GM18870 (cell line): ENCODE data around the gene DENND1A.
"Not testable (repeated sequence)": the region's sequence is repeated elsewhere in the genome, so short reads cannot be mapped to it uniquely, and the experiment has no call there.

Experiments
- ATAC-seq: cut with Tn5 transposase; IDR thresholded peaks from one replicate; pipeline ENCODE4 v1.9.1; 2021; ENCODE audit warnings: moderate library complexity; ENCODE audit not compliant: unreplicated experiment

The DENND1A gene

GRCh38 chr9:123402981-123403509 lies 526.9 kb downstream of the DENND1A start:
- no peak for ATAC-seq

DNA sequence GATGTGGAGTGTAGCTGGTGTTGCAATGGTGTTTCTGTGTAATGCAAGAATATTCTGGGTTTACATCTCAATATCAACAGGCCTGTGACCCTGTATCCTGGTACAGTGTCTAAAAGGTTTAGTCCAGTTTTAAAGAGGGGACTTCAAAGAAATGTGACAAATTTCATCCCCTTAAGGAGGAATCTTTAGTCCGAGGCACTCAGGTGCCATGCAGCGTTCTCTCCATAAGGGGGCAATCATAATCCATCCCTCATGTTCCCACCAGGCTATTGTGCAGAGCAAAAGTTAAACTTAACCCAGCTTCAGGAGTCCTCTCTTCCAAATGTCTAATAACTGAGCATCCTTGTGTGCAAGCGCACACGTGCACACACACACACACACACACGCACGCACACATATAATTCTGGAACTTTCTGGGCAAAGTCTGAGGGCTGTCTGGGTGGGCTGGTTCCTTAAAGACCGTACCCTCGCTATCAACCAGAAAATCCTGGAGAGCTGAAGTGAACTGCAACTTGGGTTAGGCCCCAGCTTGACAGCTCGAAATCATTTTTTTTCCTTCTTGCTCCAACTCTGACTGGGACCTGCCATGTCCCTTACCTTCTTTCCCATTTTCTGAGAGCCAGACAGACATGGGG lies 527.9 kb downstream of the DENND1A start:
- no peak for ATAC-seq

GRCh38 chr9:123400926-123401503 lies 528.9 kb downstream of the DENND1A start:
- no peak for ATAC-seq

DNA sequence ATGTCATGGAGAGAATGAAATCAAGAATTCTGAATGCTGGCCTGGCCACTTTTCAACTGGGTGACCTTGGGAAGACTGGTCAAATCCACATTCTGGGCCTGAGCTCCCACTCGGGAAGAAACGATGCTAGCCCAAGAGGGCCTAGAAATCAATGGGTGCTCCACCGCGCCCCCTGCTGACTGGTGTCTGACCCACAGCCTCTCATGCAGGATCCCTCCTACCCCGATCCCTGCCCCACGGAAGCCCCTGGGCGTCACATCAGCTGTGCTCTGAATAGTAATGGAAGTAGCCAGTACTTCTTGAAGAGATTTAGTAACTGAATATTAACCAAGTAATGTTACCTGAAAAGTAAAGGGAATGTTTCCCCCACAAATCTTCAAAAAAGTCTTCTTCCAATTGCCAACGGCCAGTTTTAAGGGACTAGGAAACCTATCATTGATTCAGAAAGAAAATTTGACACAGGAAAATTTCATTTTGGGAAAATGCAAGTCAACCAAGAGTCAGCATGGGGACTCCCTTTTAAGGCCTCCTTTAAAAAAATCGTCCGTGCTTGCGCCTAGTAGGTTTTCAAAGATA lies 530.0 kb downstream of the DENND1A start:
- ATAC-seq = no peak

DNA sequence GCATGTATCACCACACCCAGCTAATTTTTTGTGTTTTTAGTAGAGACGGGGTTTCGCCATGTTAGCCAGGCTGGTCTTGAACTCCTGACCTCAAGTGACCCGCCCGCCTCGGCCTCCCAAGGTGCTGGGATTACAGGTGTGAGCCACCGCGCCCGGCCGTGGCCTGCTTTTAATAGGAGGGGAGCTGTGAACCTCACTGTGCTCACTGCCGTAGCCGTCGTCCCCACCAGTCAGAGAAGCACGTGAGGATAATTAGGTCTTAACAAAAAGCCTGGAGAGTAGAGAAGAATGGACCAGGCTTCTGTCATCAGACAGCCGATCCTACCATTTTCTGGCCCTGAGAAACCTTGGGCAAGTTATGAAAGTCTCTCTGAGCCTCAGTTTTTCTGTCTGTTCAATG lies 531.0 kb downstream of the DENND1A start:
- not testable (repeated sequence) for ATAC-seq

DNA sequence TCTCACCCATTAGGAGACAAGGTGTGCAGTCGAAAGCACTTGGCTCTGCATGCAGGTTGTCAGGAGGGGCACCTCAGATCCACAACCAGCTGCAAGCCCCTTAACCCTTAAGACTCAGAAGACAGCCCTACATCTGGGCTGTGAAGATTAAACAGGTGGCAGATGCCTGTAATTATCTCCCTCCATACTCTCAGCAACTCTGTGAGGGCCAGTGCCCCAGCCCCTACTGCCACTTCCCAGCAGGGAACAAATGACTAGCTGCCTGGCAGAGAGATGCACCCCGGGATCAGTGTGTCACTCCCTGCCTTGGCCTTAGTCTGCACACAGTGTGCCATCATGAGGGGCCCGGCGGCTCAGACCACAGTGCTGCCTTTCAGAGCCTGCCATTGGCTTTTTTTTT lies 532.0 kb downstream of the DENND1A start:
- ATAC-seq = no peak

DNA sequence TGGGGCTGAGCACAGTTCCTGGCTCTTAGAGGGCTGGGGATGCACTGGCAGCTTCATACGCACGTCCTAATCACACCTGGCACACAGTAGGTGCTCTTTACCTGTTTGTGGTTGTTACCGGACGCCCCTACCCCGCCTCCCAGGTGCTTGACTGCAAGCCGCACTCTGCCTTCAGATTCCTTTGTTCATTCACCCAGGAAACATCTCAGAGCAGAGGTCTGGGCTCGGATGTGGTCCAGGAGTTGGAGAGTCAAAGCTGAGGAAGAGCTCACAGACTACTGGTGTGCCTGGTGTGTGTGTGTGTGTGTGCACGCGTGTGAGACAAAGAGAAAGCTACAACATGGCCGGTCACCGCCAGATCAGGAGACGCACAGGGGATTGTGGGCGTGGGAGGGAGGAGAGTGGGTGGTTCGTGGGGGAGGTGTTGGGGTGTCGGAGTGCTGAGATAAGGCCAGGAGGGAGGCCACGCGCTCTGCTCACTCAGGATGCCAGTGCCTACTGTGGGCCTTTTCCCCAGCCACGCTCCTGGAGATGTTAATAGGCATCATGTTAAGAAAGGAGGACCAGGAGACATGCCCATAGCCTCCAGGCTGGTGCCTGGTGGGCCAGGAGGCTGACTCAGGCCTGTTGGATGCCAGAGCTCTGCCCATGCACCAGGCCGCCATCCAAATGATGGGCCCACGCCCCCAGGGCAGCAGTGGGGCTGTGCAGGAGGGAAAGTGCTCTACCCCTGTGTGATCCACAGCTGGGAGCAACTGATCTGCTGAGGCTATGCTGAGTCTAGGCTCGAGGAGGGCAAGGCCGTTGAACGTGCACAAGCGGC lies 534.0 kb downstream of the DENND1A start:
- no peak for ATAC-seq

GRCh38 chr9:123395276-123395688 lies 534.6 kb downstream of the DENND1A start:
- ATAC-seq = no peak

GRCh38 chr9:123394291-123395235 lies 535.4 kb downstream of the DENND1A start:
- no peak for ATAC-seq

- ATAC-seq = no peak
Observed at GRCh38 chr9:123392802-123393201, 537.1 kb downstream of the DENND1A start.

DNA sequence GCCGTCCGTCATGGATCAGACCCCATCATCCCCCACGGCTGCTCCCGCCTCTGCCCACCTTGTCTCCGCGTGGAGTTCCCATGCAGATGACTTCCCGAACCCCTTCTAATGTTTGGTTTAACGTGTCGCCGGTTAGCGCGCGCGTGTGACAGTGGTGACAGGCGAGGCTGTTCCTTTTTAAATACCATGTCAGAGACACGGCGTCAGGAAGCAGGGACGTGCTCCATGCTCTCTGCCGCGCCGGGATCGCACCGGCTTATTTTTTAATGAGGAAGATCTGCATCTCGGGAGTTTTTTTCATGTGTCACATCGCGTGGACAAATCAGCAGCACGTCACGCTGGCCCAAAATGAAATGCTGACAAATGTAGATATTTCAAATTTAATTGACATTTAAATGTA lies 538.0 kb downstream of the DENND1A start:
- no peak for ATAC-seq

DNA sequence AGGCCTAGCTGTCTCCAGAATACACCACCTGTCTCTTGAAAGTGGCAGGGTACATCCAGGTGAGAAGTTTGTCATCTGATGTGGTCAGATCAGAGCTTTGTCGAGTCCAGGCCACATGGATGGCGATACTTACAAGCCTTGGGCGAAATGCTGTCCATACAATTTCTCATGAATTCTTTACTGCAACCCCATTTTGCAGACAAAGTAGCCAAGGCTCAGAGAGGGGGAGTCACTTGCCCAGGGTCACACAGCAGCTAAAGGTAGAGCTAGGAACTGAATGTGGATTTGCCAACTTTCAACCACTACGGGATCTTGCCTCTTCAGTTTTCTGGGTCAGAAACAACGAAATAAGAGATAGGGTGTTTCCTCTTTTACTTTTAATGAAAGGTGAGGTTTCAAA lies 538.7 kb downstream of the DENND1A start:
- no peak for ATAC-seq

- no peak for ATAC-seq
Observed at GRCh38 chr9:123390337-123391135, 539.4 kb downstream of the DENND1A start.

DNA sequence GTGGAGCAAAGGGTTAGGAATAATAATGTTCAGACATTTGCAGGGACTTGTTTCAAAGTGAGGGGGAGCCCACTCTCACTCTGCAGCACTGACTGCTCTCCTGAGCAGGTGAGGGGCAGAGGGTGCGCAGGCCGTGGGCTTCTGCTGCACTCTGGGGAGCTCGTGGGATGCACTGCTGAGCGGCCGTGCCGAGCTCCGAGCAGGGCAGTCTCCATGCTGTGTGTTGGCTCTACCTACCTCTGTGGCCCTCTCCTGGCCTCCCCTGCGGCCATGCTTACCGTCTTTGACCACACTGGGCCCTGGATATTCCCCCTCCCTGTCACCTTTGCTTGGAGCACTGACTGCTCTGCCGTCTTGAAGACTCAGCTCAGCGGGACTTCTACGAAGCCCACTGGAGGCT lies 540.2 kb downstream of the DENND1A start:
- no peak for ATAC-seq

GRCh38 chr9:123389070-123389469 lies 540.9 kb downstream of the DENND1A start:
- ATAC-seq = no peak

DNA sequence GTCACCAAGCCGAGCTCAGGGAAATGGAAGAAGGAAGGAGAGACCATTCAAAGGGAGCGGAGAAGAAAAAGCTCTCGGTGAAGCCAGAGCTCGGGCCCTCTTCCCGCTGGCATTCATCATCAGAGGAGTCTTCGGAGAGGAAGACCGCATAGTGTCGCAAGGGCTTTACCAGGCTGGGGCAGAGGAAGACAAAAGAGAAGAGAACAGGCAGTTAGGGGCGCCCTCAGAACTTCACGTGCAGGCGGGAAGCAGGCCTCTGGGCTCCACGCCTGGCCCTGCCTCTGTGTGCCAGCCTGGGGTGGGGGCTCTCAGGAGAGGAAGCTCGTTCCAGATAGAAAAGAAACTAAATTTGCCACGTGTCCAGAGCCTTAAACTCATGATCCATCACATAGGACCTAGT lies 542.2 kb downstream of the DENND1A start:
- ATAC-seq = no peak

GRCh38 chr9:123383512-123384170 lies 546.3 kb downstream of the DENND1A start:
- ATAC-seq = no peak

GRCh38 chr9:123382653-123383511 lies 547.0 kb downstream of the DENND1A start:
- ATAC-seq = no peak
